Calu3 (cell line): ENCODE results near the gene CCDC14. TPM values are rescaled to one million over a fixed set of nuclear protein-coding genes. Genes with fewer than 3 reads are reported as not detected.

Source experiments
- BruUV-seq: library from RNA; stranded (reverse); fragments of 400-500 nt; replicated peaks from 2 replicates; lab custom pipeline; 2021; lab: Mats Ljungman, UMichigan
- CTCF ChIA-PET: fragments of 300-600 bp; sonication (Branson Sonifier 250); formaldehyde crosslinking; loops from one replicate; lab custom pipeline; 2022; ENCODE audit warnings: antibody characterized with exemption; lab: Charles Lee
- DNase-seq: peaks from one replicate; pipeline ENCODE4 v3.0.0; 2022
- H3K27ac Mint-ChIP-seq: one replicate; pipeline ENCODE4 v1.8.0; 2022; ENCODE audit warnings: mixed read lengths; ENCODE audit not compliant: unreplicated experiment
- H3K27me3 Mint-ChIP-seq: one replicate; pipeline ENCODE4 v1.8.0; 2022; ENCODE audit warnings: mixed read lengths; ENCODE audit not compliant: unreplicated experiment
- H3K36me3 Mint-ChIP-seq: one replicate; pipeline ENCODE4 v1.8.0; 2022; ENCODE audit warnings: mild to moderate bottlenecking, moderate library complexity, mixed read lengths; ENCODE audit not compliant: insufficient read depth, unreplicated experiment
- H3K4me1 Mint-ChIP-seq: one replicate; pipeline ENCODE4 v1.8.0; 2022; ENCODE audit warnings: mild to moderate bottlenecking, low read depth, mixed read lengths; ENCODE audit not compliant: unreplicated experiment
- H3K4me3 Mint-ChIP-seq: one replicate; pipeline ENCODE4 v1.8.0; 2022; ENCODE audit warnings: mild to moderate bottlenecking, low read depth, moderate library complexity, mixed read lengths; ENCODE audit not compliant: unreplicated experiment
- H3K9me3 Mint-ChIP-seq: one replicate; pipeline ENCODE4 v1.8.0; 2022; ENCODE audit warnings: low read depth, mixed read lengths; ENCODE audit not compliant: unreplicated experiment
- intact Hi-C: fragments of 100-400 bp; cut with micrococcal nuclease; formaldehyde crosslinking; loops from one replicate; pipeline ENCODE4 v1.10.0; 2022; ENCODE audit not compliant: unreplicated experiment
- total RNA-seq: library from RNA; stranded (reverse); gene quantifications from 2 replicates; pipeline ENCODE4 v1.2.3, GENCODE V29; 2022
- TF ChIP-seq, protein P1 (sequence below): fragments of 200-600 bp; IDR thresholded peaks from one replicate; pipeline ENCODE4 v1.8.0; 2022; ENCODE audit warnings: antibody characterized with exemption; ENCODE audit not compliant: unreplicated experiment

The CCDC14 gene
- total RNA-seq, 1 experiment from 2014 or later, result 60.6 TPM

DNA sequence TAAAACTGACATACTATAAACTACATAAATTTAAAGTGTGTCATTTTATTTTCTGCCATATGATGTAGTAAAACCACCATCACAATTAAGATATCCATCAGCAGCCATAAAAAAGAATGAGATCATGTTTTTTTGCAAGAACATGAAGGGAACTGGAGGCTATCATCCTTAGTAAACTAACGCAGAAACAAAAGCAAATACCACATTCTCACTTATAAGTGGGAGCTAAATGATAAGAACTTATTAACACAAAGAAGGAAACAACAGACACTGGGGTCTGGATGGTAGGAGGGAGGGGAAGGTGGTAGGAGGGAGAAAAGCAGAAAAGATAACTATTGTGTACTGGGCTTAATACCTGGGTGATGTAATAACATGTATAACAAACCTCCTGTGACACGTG lies 24.6 kb downstream of the CCDC14 start:
- Mint-ChIP-seq H3K36me3 (no peaks in the 10 kb centered on the region), H3K4me3 (no peak overlapping the region), H3K27ac (no peak overlapping the region), H3K9me3 (no peaks in the 10 kb centered on the region), H3K4me1 (no peaks in the 10 kb centered on the region), H3K27me3 (no peaks in the 10 kb centered on the region)
- no TSS peak for BruUV-seq
- CTCF ChIA-PET, result no interaction called here
- DNase-seq, result no peak
- TF ChIP-seq, protein P1, sequence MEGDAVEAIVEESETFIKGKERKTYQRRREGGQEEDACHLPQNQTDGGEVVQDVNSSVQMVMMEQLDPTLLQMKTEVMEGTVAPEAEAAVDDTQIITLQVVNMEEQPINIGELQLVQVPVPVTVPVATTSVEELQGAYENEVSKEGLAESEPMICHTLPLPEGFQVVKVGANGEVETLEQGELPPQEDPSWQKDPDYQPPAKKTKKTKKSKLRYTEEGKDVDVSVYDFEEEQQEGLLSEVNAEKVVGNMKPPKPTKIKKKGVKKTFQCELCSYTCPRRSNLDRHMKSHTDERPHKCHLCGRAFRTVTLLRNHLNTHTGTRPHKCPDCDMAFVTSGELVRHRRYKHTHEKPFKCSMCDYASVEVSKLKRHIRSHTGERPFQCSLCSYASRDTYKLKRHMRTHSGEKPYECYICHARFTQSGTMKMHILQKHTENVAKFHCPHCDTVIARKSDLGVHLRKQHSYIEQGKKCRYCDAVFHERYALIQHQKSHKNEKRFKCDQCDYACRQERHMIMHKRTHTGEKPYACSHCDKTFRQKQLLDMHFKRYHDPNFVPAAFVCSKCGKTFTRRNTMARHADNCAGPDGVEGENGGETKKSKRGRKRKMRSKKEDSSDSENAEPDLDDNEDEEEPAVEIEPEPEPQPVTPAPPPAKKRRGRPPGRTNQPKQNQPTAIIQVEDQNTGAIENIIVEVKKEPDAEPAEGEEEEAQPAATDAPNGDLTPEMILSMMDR, result no peak
- intact Hi-C loops, result no loop called here

DNA sequence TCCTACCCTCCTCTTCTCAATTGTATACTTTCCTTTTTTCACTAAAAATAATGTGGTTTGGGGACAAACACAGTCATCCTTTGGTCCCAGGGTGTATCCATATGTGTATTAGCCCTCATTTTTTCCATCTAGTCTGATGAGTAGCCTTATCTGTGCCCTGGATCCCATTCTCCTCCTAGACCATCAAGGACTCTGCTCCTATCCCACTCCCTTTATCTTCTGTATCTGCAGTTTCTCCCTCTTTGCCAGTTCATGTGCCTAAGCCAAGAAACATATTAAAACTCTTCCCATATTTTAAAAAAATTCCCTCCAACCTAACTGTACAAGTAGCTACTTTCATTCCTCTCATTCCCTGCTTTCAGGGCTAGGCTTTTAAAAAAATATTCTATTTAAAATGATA lies 25.2 kb downstream of the CCDC14 start:
- H3K9me3 Mint-ChIP-seq, result no peaks in the 10 kb centered on the region
- no peak for DNase-seq
- H3K4me1 Mint-ChIP-seq, result no peaks in the 10 kb centered on the region
- CTCF ChIA-PET, result no interaction called here
- TF ChIP-seq, protein P1, result no peak
- no TSS peak for BruUV-seq
- no peaks in the 10 kb centered on the region for H3K27me3 Mint-ChIP-seq
- H3K4me3 Mint-ChIP-seq, result no peak overlapping the region
- intact Hi-C loops, result no loop called here
- H3K27ac Mint-ChIP-seq, result no peak overlapping the region
- H3K36me3 Mint-ChIP-seq, result no peaks in the 10 kb centered on the region

DNA sequence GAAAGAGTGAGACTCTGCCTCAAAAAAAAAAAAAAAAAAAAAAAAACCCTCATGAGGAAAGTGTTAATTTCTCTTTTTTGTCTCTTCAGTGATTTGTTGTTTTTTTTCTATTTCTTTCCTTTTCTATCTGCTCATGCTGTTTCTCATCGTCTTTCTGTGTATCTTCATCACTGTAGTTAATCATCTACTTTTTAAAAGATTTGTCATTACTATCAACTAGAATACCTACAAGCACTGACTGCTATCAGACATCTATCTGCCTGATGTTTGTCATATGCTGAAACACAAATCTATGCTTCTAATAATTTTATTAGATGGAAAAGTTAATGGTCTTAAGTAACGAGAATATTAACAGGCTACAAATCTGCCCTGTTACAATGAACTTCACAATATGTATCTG lies 26.8 kb downstream of the CCDC14 start:
- CTCF ChIA-PET, result no interaction called here
- Mint-ChIP-seq H3K36me3 (no peaks in the 10 kb centered on the region), H3K9me3 (no peaks in the 10 kb centered on the region)

DNA sequence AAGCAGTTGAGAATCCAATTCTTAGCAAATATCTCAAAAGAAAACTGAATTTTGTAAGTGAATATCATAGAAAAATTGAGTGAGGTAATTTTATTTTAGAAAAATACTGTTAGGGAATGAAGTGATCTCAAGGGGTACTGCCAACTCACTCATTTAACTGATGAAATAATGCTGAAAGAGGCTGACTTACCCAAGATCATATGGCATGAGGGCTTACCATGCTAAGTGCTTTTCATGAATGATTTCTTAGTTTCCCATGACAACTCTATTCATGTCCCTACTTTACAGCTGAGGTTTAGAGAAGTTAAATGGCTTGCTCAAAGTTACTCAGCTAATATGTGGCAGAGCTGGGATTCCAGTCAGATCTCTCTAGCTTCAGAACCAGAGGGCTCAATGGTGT lies 30.6 kb downstream of the CCDC14 start:
- Mint-ChIP-seq H3K4me3 (no peak overlapping the region), H3K9me3 (no peaks in the 10 kb centered on the region), H3K27ac (no peak overlapping the region), H3K4me1 (no peaks in the 10 kb centered on the region), H3K36me3 (peaks cover 5% of the 10 kb centered on the region), H3K27me3 (no peaks in the 10 kb centered on the region)
- DNase-seq, result no peak
- TF ChIP-seq, protein P1, result no peak
- CTCF ChIA-PET, result no interaction called here
- no TSS peak for BruUV-seq
- intact Hi-C loops, result no loop called here

More for the DNA sequence above, 26.8 kb downstream of the CCDC14 start:
- Mint-ChIP-seq H3K4me1 (no peaks in the 10 kb centered on the region), H3K4me3 (no peak overlapping the region), H3K27me3 (no peaks in the 10 kb centered on the region), H3K27ac (no peak overlapping the region)
- BruUV-seq, result no TSS peak
- intact Hi-C loops, result no loop called here
- TF ChIP-seq, protein P1, result no peak
- no peak for DNase-seq
